Stimulated activated CD4-positive, alpha-beta T cell treated with anti-CD3 and anti-CD28 coated beads, TNF-alpha, amount 100 ng/mL, for 4 hours (primary cell): Measurements from ENCODE around the gene CXCR2.
A peak's percentile ranks its signal among the peaks of the same experiment; 100 is the strongest.
"Not testable (repeated sequence)": the region's sequence is repeated elsewhere in the genome, so short reads cannot be mapped to it uniquely, and the experiment has no call there.

Experiments
- DNase-seq, 3 experiments: peaks; one replicate each; pipeline ENCODE4 v3.0.0-alpha.2; 2020; ENCODE audit warnings: low read depth in 3 of 3

The CXCR2 gene

GRCh38 chr2:218130377-218130776, 4.5 kb downstream of the CXCR2 start:
- no peak for DNase-seq

GRCh38 chr2:218130822-218131221, 5.0 kb downstream of the CXCR2 start:
- no peak for DNase-seq

- no peak for DNase-seq
These were observed 11.7 kb downstream of the CXCR2 start for GRCh38 chr2:218137514-218137913.

GRCh38 chr2:218138047-218138446, 12.2 kb downstream of the CXCR2 start:
- DNase-seq: no peak

GRCh38 chr2:218145124-218145523, 19.3 kb downstream of the CXCR2 start:
- no peak for DNase-seq

GRCh38 chr2:218146056-218146455, 20.2 kb downstream of the CXCR2 start:
- no peak for DNase-seq

- no peak for DNase-seq
These were observed 23.3 kb downstream of the CXCR2 start for GRCh38 chr2:218149098-218149497.

- DNase-seq: no peak
These were observed 24.1 kb downstream of the CXCR2 start for GRCh38 chr2:218149848-218150440.

GRCh38 chr2:218152172-218152571, 26.3 kb downstream of the CXCR2 start:
- no peak for DNase-seq

GRCh38 chr2:218152777-218153176, 26.9 kb downstream of the CXCR2 start:
- no peak for DNase-seq

- DNase-seq: no peak
These were observed 30.2 kb downstream of the CXCR2 start for GRCh38 chr2:218155953-218156479.

GRCh38 chr2:218161644-218162043, 35.8 kb downstream of the CXCR2 start:
- DNase-seq: no peak

- DNase-seq: no peak
These were observed 37.0 kb downstream of the CXCR2 start for GRCh38 chr2:218162814-218163213.

GRCh38 chr2:218166791-218167190, 41.0 kb downstream of the CXCR2 start, which contains the start of gene CXCR1:
TSS of gene CXCR1 (minus strand) at chr2:218166962. CDS start at chr2:218165211, 1,751 bp downstream.
- peak in 1 of 3 experiments; percentile 9 for DNase-seq

- no peak for DNase-seq
These were observed 42.2 kb downstream of the CXCR2 start for GRCh38 chr2:218168016-218168415.

- DNase-seq: peak; percentile 26 to 49 (median 37)
These were observed 43.0 kb downstream of the CXCR2 start for GRCh38 chr2:218168635-218169462.

- DNase-seq: no peak
These were observed 44.1 kb downstream of the CXCR2 start for GRCh38 chr2:218169757-218170546.

- DNase-seq: not testable (repeated sequence)
These were observed 45.9 kb downstream of the CXCR2 start for GRCh38 chr2:218171744-218172143.

GRCh38 chr2:218172845-218173244, 47.0 kb downstream of the CXCR2 start:
- DNase-seq: no peak

- DNase-seq: no peak
These were observed 54.0 kb downstream of the CXCR2 start for GRCh38 chr2:218179782-218180181.

- DNase-seq: no peak
These were observed 54.8 kb downstream of the CXCR2 start for GRCh38 chr2:218180467-218181114.

GRCh38 chr2:218184331-218184730, 58.5 kb downstream of the CXCR2 start:
- DNase-seq: no peak
